NOMO-1 treated with DMSO at 0.1 percent for 48 hours (cell line): Measurements from ENCODE around the gene BTBD1.
"Not testable (repeated sequence)": the region's sequence is repeated elsewhere in the genome, so short reads cannot be mapped to it uniquely, and the experiment has no call there.

Source experiments
- DNase-seq: peaks from one replicate; lab custom pipeline; 2025; ENCODE audit not compliant: unreplicated experiment; lab: John Stamatoyannopoulos, UW

Gene BTBD1

GRCh38 chr15:83057696-83058376, 9.2 kb downstream of the BTBD1 start:
- DNase-seq: no peak

- DNase-seq: no peak
Observed at GRCh38 chr15:83057002-83057401, 10.1 kb downstream of the BTBD1 start.

GRCh38 chr15:83053151-83053550, 13.9 kb downstream of the BTBD1 start:
- no peak for DNase-seq

GRCh38 chr15:83046558-83047127, 20.4 kb downstream of the BTBD1 start:
- no peak for DNase-seq

GRCh38 chr15:83044156-83044555, 22.9 kb downstream of the BTBD1 start:
- no peak for DNase-seq

- DNase-seq: no peak
Observed at GRCh38 chr15:83039206-83039605, 27.8 kb downstream of the BTBD1 start.

GRCh38 chr15:83036253-83036652, 30.8 kb downstream of the BTBD1 start:
- DNase-seq: no peak

- not testable (repeated sequence) for DNase-seq
Observed at GRCh38 chr15:83031234-83031633, 35.8 kb downstream of the BTBD1 start.

GRCh38 chr15:83030021-83030420, 37.0 kb downstream of the BTBD1 start:
- DNase-seq: no peak

GRCh38 chr15:83018436-83018835, 48.6 kb downstream of the BTBD1 start:
- DNase-seq: no peak

GRCh38 chr15:83016906-83017305, 50.1 kb downstream of the BTBD1 start:
- DNase-seq: no peak

GRCh38 chr15:83015361-83015760, 51.7 kb downstream of the BTBD1 start:
- no peak for DNase-seq

GRCh38 chr15:83014205-83014653, 52.8 kb downstream of the BTBD1 start:
- no peak for DNase-seq

- peak; percentile 1 for DNase-seq
Observed at GRCh38 chr15:83012636-83013035, 54.4 kb downstream of the BTBD1 start.

GRCh38 chr15:83012076-83012426, 55.0 kb downstream of the BTBD1 start:
- no peak for DNase-seq

- DNase-seq: peak; percentile 86
Observed at GRCh38 chr15:83011271-83012075, 55.6 kb downstream of the BTBD1 start, which contains the start of gene C15orf40. Gene C15orf40, minus strand, starts transcription at chr15:83011639. Its CDS starts 32 bp downstream, at chr15:83011607.

- DNase-seq: peak; percentile 76
Observed at GRCh38 chr15:83010709-83011270, 56.3 kb downstream of the BTBD1 start.

GRCh38 chr15:83000672-83001031, 66.4 kb downstream of the BTBD1 start:
- not testable (repeated sequence) for DNase-seq

- peak; percentile 66 for DNase-seq
Observed at GRCh38 chr15:82999905-83000671, 67.0 kb downstream of the BTBD1 start.

- DNase-seq: no peak
Observed at GRCh38 chr15:82999426-82999825, 67.6 kb downstream of the BTBD1 start.

- no peak for DNase-seq
Observed at GRCh38 chr15:82995938-82996337, 71.1 kb downstream of the BTBD1 start.
